SK-N-SH treated with all-trans-retinoic acid at 6 μM for 48 hours (cell line): Measurements from ENCODE around the gene MRI1.

Source experiments
- BACH2 ChIP-seq: fragments of 250-450 bp; sonication (Bioruptor Pico); IDR thresholded peaks from 2 replicates; pipeline ENCODE4 v1.9.0; 2021; ENCODE audit warnings: mild to moderate bottlenecking, borderline replicate concordance
- PATZ1 ChIP-seq: fragments of 250-450 bp; sonication (Bioruptor Pico); IDR thresholded peaks from 2 replicates; pipeline ENCODE4 v1.8.0; 2020; ENCODE audit warnings: mild to moderate bottlenecking, moderate library complexity, borderline replicate concordance
- ZFP30 ChIP-seq: fragments of 450-650 bp; formaldehyde crosslinking; IDR thresholded peaks from 2 replicates; pipeline ENCODE4 v1.5.0; 2022; ENCODE audit warnings: mild to moderate bottlenecking, moderate library complexity
- ZNF70 ChIP-seq: fragments of 450-650 bp; formaldehyde crosslinking; IDR thresholded peaks from 2 replicates; pipeline ENCODE4 v1.5.0; 2020; ENCODE audit warnings: mild to moderate bottlenecking, moderate library complexity

GRCh38 chr19:13778847-13779246 lies 14.5 kb downstream of the MRI1 start:
- TF ChIP-seq PATZ1 (CRISPR knock-in tag) = no peak
- no peak for TF ChIP-seq BACH2 (CRISPR knock-in tag)
- no peak for TF ChIP-seq ZNF70 (CRISPR knock-in tag)
- no peak for TF ChIP-seq ZFP30 (CRISPR knock-in tag)
